GM21529 (cell line): ENCODE measurements around the gene SRRM3.
A peak's percentile ranks its signal among the peaks of the same experiment; 100 is the strongest.
"Not testable (repeated sequence)": the region's sequence is repeated elsewhere in the genome, so short reads cannot be mapped to it uniquely, and the experiment has no call there.

Experiments used
- ATAC-seq: cut with Tn5 transposase; IDR thresholded peaks from one replicate; pipeline ENCODE4 v1.9.1; 2021; ENCODE audit not compliant: unreplicated experiment

SRRM3 gene

DNA sequence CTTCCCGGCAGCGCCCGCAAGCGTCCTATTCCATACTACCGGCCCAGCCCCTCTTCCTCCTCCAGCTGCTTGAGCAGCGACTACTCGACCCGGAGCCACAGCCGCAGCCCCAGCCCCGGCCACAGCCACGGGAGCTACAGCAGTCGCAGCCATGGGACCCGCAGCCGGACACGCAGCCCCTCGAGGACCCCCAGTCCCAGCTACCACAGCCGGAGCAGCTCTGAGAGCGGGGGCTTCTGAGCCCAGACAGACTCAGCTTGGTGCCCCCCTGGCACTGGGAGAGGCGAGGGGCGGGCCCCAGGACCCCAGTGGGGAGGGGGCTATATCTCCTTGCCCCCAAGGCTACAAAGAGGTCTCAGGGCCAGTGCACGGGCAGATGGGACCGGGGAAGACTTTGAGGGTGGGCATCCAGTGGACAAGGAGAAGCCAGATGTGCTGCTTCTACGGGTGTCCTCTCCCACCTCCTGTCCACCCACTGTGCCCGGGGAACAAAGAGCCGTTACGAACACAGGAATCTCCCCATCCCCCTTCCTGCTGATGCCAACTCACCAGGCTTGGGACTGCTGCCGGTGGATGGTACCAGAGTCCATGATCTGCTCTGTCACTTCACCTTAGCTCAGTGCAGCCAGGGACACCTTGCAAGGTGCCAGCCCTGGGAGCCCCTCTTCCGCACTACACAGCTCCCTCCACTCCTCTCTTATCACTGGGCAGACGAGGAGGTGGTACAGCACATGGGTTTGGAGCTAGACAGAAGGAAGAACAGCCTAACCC is 84.1 kb downstream of the SRRM3 start:
- ATAC-seq, result no peak

DNA sequence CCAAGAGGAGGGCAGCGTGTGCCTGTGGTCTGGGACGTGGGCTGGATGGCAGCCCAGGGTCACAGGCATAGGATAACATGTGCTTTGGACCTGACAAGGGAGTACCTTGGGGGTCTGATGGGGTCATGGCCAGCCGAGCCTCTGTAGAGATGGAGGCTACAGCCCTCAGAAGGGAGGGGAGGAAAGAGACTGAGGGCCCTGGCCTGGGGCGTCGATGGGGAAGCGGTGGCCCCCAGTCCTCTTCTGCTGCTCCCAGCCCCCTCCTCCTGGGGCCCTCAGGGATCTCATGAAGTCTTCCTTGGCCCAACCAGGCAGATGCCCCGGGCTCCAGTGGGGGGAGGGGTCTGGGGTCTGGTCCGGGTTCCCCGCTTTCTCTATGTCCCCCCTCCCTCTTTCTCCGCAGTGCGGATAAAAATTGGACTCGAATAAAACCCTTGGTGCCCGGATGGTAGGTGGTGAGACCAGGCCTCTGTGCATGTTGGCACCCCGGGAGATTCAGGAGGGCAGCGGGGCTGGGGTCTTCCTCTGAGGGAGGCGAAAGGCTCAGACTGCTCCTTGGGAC is 85.2 kb downstream of the SRRM3 start:
- ATAC-seq, result no peak

DNA sequence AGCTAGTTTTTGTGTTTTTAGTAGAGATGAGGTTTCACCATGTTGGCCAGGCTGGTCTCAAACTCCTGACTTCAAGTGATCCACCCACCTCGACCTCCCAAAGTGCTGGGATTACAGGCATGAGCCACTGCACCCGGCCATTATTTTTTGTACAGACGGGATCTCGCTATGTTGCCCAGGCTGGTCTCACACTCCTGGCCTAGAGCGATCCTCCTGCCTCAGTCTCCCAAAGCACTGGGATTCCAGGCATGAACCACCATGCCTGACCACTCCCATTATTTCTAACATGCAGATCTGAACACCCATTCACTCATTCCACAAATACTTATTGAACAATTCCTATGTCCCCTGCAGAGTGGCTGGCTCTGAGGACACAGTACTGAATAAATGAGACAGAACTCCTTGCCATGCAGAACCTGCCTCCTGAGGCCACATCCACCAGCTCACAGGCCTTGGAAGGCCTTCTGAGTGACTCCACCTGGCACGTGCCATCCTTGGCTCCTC is 89.2 kb downstream of the SRRM3 start:
- not testable (repeated sequence) for ATAC-seq

DNA sequence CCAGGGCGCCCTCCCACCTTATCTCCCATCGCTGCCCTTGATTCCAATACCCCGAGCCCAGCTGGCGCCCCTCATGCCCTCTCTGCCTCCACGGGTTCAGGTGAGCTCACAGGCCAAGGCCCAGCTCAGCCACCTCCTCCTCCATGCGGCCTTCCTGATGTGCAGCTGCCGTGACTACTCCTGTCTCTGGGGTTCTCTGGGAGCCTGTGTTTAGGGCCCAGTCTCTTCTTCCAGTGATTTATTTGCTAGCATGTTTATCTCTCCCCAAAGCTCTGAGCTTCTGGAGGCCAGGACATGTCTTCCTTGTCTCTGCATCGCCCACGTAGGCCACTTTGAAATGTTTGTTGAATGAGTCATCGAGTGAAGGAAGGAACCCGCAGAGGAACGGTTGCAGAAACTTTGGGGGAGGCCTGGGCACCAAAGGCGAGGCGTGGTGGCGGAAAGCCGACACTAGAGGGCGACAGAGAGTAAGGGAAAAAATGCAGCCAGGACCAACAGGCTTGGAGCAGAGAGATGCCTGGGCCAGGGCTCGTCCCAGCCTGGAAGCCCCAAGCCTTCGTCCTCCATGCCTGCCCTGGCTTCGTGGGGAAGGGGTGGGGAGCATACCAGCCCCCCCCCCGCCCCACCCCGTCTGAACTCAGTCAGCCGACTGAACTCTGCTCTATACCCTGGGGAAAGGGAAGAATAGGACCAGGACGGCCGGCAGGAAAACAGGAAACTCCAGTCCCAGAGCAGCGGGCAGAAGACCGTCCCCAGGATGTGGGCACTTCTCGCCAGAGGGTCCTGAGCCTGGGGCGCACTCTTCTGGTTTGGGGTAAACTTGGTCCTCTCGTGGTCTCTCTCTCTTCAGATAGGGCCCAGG is 89.9 kb downstream of the SRRM3 start:
- peak; percentile 87 for ATAC-seq

DNA sequence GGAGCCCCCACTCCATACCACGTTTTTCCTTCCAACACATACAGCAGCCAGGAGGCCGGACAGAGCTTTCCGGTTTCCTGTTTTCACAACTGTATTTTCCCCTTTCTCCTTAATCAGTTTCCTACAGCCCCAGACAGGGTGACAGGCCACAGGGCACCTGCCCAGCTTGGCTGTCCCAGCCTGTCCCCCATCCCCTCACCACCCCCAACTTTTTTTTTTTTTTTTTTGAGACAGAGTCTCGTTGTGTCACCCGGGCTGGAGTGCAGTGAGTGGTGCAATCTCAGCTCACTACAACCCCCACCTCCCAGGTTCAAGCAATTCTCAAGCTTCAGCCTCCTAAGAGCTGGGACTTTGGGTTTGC is 90.5 kb downstream of the SRRM3 start:
- no peak for ATAC-seq

DNA sequence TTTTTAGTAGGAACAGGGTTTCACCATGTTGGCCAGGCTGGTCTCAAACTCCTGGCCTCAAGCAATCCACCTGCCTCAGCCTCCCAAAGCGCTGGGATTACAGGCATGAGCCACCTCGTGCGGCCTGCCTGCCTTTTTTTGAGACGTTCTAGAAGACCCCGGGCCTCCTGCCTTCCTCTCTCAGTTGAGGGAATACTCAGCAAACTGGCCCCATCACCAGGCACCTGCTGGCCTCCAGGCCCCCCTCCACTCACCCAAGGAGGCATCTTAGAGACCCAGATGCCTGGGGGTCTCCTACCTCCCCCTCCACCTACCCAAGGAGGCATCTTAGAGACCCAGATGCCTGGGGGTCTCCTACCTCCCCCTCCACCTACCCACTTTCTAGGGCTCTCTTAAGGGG is 91.2 kb downstream of the SRRM3 start:
- not testable (repeated sequence) for ATAC-seq

DNA sequence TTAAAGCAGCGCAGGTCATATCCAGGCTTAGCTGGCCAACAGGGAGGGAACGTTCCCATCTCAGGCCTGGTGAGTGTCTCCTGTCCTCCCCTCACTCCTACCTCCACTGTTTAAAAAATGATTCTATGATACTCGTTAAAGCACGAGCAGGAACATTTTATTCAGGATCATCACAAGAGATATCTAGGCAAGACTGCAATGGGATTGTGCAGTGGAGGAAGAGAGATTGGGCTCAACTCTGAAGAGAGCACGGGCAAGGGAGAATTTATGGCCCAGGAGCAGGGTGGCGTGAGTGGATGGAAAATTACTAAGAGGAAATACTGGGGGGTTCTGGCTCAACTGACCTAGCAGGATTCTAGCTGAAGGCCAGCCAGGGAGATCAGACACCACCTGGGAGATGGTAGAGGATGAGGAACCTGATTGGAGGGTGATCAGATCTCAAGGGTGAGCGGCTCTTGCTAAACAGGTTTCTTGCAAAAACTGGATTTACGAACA is 91.8 kb downstream of the SRRM3 start:
- no peak for ATAC-seq

DNA sequence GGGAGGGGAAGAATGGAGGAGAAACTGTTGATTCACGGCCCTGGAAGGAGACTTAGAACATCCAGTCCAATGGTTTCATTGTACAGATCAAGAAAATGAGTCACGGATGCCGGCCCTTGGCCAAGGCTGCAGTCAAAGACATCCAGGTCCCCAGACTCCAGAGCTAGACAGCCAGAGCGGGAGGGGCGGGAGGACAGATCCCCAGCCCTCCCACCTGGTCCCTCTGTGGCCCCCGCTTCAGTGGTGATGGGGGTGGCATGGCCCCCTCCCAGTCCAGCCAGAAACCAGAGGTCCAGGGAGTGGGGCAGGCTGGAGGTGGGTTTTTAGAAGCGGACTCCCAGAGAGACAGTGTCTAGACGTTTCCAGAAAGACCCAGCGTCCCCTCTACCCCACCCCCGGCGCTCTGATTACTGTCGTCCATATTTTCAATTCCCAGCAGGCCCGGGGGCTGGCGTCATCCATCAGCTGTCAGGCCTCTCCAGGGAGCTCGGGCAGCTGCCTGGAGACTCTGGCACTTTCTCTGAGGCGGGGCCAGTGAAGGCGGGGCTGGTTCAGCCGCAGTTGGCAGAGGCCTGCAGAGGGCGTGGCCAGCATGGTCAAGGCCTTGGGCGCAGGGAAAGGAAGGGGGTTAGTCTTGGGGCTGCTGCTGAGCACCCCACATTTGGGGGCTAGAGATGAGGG is 92.8 kb downstream of the SRRM3 start:
- ATAC-seq, result no peak

DNA sequence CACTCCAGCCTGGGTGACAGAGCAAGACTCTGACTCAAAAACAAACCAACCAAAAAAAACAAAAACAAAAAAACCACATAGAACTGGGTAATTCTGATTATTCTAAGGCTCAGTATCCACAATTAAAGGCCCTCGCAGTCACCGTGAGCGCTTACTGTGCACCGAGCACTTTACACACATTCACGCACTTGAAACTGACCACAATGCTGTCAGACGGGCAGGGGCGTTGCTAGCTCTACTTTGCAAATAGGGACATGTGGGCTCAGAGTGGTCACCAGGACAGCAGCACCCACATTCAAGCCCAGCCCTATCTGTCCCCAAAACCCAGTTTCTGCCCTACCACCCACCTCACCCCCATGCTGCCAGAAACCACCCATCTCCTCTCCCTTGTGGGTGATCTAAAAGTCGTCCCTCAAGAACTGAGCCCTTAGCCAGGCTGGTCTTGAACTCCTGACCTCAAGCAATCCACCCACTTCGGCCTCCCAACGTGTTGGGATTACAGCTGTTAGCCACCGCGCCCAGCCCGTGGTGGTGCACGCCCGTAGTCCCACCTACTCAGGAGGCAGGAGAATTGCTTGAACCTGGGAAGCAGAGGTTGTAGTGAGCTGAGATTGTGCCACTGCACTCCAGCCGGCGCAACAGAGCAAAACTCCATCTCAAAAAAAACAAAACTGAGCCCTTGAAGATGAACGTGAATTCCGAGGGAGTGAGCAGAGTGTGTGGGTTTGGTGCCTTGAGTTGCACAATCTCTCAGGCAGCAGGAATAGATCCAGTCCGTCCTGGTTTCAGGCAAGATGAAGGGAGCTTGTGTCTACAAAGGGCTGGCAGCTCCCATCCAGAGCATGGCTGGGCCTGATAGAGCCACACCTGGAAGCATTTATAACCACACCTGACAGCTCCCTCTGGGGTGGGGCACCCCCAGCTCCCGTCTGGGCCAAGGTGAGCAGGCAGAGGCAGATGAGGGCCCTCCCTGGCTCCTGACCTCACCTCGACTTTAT is 95.3 kb downstream of the SRRM3 start:
- ATAC-seq, result no peak

DNA sequence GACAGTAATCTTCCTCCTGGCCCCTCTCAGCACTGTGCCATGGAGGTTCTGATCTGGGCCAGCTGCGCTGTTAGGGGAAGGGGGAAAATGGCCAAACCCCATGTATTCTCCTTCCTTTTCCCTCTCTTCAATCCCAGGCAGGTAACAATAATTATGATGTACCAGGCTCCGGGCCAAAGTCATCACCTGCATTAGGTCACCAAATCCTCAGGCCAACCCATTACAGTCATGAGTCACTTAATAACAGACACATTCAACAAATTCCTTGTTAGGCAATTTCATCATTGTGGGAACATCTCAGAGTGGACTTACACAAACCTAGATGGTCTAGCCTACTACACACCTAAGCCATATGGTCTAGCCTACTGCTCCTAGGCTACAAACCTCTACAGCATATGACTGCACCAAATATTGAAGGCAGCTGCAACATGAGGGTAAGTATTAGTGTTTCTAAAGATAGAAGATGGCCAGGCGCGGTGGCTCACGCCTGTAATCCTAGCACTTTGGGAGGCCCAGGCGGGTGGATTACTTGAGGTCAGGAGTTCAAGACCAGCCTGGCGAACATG is 98.6 kb downstream of the SRRM3 start:
- no peak for ATAC-seq

DNA sequence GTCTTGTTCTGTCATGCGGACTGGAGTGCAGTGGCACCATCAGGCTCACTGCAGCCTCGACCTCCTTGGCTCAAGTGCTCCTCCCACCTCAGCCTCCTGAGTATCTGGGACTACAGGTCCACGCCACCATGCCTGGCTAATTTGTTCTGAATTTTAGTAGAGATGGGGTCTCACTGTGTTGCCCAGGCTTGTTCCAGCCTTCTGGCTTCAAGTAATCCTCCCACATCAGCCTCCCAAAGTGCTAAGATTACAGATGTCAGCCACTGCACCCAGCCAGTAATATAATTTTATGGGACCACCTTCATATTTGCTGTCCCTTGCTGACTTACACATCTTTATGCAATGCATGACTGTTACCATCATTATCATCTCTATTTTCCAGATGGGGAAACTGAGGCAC is 99.3 kb downstream of the SRRM3 start:
- ATAC-seq, result no peak

DNA sequence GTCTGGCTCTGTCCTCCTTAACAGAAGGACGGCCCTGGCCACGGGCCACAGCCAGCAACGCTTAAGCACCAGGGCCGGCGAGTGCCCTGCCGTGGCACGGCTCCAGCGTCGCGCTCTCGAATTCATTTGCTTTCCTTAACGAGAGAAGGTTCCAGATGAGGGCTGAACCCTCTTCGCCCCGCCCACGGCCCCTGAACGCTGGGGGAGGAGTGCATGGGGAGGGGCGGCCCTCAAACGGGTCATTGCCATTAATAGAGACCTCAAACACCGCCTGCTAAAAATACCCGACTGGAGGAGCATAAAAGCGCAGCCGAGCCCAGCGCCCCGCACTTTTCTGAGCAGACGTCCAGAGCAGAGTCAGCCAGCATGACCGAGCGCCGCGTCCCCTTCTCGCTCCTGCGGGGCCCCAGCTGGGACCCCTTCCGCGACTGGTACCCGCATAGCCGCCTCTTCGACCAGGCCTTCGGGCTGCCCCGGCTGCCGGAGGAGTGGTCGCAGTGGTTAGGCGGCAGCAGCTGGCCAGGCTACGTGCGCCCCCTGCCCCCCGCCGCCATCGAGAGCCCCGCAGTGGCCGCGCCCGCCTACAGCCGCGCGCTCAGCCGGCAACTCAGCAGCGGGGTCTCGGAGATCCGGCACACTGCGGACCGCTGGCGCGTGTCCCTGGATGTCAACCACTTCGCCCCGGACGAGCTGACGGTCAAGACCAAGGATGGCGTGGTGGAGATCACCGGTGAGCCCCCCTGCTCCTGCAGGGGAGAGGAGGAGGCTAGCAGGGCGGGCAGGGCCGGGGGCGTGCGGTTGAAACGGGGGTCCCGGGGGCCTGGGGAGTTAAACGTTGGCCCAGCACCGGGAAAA is 100.9 kb downstream of the SRRM3 start, which contains the start of gene HSPB1:
HSPB1 (plus strand) TSS at position 327 of the 855 bp plus-strand sequence; CDS start at position 367, 40 bp downstream.
- peak; percentile 63 for ATAC-seq

DNA sequence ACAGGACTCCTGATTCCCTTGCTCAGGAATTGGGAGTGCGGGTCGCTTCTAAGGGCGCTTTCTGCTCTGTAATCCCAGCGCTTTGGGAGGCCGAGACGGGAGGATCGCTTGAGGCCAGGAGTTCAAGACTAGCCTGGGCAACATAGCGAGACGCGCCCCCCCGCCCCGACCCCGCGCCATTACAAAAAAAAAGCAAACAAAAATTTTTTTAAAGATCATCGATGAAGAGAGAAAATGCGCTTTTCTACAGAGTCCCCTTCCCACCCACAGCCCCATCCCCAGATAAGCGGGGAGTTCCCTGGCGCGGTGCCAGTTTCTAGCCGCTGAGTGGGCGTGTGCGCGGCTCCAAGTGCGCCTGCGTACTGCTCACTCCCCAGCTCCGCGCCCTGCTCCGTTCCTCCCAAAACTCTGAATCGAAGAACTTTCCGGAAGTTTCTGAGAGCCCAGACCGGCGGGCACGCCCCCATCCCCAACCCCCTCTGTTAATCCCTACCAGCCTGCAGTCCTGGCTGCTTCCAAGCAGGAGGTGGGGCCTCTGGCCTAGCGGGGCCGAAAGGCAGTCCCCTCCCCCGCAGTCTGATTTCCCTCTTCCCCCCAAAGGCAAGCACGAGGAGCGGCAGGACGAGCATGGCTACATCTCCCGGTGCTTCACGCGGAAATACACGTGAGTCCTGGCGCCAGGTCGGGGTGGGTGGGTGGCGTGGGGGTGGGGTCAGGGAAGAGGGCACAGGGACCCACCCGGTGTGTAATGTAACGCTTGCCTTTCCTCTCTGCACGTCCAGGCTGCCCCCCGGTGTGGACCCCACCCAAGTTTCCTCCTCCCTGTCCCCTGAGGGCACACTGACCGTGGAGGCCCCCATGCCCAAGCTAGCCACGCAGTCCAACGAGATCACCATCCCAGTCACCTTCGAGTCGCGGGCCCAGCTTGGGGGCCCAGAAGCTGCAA is 101.8 kb downstream of the SRRM3 start:
- ATAC-seq, result peak; percentile 43

DNA sequence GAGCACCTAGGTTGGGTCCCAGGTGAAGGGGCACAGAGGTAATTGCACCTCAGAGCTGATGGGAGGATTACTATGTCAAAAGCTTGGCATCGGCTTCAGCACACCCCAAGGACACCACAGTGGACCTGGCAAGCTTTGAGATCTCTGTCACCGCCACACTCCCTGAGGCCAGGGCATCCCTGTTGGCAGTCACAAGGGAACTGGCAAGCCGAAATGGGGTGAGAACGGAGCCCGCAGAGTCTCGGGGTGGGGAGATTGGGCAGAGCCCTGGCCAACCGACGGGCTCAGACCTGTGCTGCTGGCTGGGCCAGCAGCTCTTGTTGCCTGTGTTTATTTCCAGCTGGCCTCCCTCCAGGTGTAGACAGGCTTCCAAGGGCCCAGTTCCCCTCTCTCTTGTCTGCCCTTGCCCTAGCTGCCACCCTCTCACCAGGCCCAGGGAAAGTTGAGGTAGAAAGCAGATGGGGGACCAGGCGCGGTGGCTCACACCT is 103.2 kb downstream of the SRRM3 start:
- no peak for ATAC-seq

DNA sequence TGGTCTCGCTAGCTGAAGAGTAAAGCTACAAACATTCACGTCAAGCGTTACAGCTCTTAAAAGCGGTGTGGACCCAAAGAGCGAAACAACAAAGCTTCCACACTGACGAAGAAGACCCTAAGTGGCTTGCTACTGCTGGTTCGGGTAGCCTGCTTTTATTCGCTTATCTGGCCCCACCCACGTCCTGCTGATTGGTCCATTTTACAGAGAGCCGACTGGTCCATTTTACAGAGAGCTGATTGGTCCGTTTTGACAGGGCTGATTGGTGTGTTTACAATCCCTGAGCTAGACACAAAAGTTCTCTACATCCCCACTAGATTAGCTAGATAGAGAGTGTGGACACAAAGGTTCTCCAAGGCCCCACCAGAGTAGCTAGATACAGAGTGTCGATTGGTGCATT is 107.2 kb downstream of the SRRM3 start:
- not testable (repeated sequence) for ATAC-seq

DNA sequence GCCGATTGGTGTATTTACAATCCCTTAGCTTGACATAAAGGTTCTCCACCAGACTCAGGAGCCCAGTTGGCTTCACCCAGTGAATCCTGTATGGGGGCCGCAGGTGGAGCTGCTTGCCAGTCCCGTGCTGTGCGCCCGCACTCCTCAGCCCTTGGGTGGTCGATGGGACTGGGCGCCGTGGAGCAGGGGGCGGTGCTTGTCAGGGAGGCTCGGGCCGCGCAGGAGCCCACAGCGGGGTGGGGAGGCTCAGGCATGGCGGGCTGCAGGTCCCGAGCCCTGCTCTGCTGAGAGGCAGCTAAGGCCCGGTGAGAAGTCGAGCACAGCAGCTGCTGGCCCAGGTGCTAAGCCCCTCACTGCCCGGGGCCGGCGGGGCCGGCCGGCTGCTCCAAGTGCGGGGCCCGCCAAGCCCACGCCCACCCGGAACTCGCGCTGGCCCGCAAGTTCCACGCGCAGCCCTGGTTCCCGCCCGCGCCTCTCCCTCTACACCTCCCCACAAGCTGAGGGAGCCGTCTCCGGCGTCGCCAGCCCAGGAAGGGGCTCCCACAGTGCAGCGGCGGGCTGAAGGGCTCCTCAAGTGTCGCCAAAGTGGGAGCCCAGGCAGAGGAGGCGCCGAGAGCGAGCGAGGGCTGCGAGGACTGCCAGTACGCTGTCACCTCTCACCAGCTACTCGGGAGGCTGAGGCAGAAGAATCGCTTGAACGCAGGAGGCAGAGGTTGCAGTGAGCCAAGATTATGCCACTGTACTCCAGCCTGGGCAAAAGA is 107.8 kb downstream of the SRRM3 start:
- ATAC-seq, result not testable (repeated sequence)
